HG03521 (cell line): ENCODE results near the gene BOD1L1.

Experiments
- ATAC-seq: cut with Tn5 transposase; IDR thresholded peaks from one replicate; pipeline ENCODE4 v1.9.1; 2021; ENCODE audit warnings: mild to moderate bottlenecking, moderate library complexity; ENCODE audit not compliant: unreplicated experiment

BOD1L1 gene

GRCh38 chr4:13627606-13628311 lies at the start of gene BOD1L1:
BOD1L1 (minus strand) TSS chr4:13627725; CDS start chr4:13627587, 138 bp downstream.
- peak; percentile 86 for ATAC-seq

- ATAC-seq: no peak
These were observed 47.4 kb upstream of the BOD1L1 start for GRCh38 chr4:13674971-13675370.

GRCh38 chr4:13673167-13673566 lies 45.6 kb upstream of the BOD1L1 start:
- ATAC-seq: no peak

- no peak for ATAC-seq
These were observed 43.1 kb upstream of the BOD1L1 start for GRCh38 chr4:13670456-13671160.

GRCh38 chr4:13665701-13666660 lies 38.5 kb upstream of the BOD1L1 start:
- no peak for ATAC-seq

- ATAC-seq: no peak
These were observed 32.0 kb upstream of the BOD1L1 start for GRCh38 chr4:13659341-13660070.

- no peak for ATAC-seq
These were observed 29.3 kb upstream of the BOD1L1 start for GRCh38 chr4:13656569-13657405.

GRCh38 chr4:13654162-13654797 lies 26.8 kb upstream of the BOD1L1 start:
- ATAC-seq: peak; percentile 90

GRCh38 chr4:13653766-13654161 lies 26.2 kb upstream of the BOD1L1 start:
- ATAC-seq: no peak

GRCh38 chr4:13647031-13647430 lies 19.5 kb upstream of the BOD1L1 start:
- no peak for ATAC-seq

- ATAC-seq: no peak
These were observed 17.6 kb upstream of the BOD1L1 start for GRCh38 chr4:13645075-13645474.

- ATAC-seq: no peak
These were observed 14.8 kb upstream of the BOD1L1 start for GRCh38 chr4:13642170-13642950.

GRCh38 chr4:13641084-13641483 lies 13.6 kb upstream of the BOD1L1 start:
- no peak for ATAC-seq

GRCh38 chr4:13640149-13640940 lies 12.8 kb upstream of the BOD1L1 start:
- ATAC-seq: no peak

- ATAC-seq: no peak
These were observed 7.8 kb upstream of the BOD1L1 start for GRCh38 chr4:13635286-13635799.

- ATAC-seq: no peak
These were observed 6.1 kb upstream of the BOD1L1 start for GRCh38 chr4:13633671-13634070.

GRCh38 chr4:13627178-13627605 lies 333 bp downstream of the BOD1L1 start:
- peak; percentile 42 for ATAC-seq
